ENCODE results near the gene WNT4.

Gene WNT4

DNA sequence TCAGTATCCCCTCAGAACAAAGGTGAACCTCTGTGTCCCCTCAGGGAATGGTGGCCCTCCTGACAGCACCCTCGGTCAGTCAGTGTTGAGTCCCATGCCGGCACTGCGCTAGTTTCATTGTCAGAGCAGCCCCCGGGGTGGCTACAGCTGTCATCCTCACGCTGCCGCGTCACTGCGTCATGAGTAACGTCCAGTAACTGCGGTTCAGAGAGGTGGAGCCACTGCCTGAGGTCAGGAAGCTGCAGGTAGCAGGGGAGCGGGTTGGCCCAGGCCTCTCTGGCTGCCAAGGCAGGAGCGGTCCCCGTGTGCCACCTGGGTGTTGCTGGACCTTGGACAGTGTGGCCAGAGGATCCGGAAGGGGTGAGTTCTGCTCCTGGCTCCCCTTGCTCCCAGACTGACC is 20.2 kb upstream of the WNT4 start:
- no peak for DNase-seq

GRCh38 chr1:22159891-22160290 is 17.0 kb upstream of the WNT4 start:
- DNase-seq = no peak

- DNase-seq = no peak
Measured at GRCh38 chr1:22158654-22159053, 15.8 kb upstream of the WNT4 start.

DNA sequence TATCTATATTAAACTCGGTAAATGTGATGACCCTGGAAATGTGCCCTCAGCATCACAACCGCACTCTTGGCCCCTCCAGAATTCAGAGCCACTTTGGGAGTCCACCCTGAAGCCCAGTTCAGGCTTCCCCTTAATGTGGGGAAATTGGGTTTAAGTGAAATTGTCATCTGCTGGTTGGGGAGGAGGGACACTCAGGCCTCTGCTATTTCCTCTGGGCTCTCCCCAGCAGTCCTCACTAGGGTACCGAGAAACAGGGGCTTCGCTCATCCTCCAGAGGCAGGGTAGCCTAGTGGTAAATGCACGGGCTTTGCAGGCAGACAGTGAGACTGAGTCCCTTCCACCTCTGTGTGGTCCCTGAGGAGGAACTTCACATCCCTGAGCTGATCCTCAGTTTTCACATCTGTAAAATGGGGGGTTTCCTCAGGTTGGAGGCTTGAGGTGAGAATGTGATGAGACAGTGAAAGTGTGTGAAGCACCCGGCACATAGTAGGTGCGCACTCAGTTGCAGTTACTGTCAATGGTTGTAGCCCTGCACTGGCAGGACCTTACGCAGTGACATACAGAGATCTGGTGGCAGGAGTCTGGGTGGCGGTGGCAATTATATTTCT is 14.6 kb upstream of the WNT4 start:
- DNase-seq = no peak

DNA sequence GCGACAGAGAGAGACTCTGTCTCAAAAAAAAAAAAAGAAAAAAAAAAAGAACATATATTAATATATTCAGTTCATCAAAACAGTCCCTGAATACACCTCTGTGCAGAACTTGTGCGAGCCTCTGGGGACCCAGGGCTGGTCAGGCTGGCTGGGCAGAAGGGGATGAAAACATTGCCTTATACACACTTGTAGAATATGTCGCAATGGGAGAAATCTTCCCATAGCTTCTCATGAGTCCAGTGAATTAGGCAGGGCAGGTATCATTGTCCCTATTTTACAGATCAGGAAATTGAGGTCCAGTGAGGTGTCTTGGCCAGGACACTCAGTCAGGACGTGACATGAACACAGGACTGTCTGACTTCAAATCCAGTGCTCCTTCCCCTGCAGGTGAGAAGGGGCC is 12.6 kb upstream of the WNT4 start:
- DNase-seq = no peak

GRCh38 chr1:22154626-22155025 is 11.7 kb upstream of the WNT4 start:
- peak; percentile 27 for DNase-seq

- no peak for DNase-seq
Measured at GRCh38 chr1:22153660-22154437, 11.0 kb upstream of the WNT4 start.

DNA sequence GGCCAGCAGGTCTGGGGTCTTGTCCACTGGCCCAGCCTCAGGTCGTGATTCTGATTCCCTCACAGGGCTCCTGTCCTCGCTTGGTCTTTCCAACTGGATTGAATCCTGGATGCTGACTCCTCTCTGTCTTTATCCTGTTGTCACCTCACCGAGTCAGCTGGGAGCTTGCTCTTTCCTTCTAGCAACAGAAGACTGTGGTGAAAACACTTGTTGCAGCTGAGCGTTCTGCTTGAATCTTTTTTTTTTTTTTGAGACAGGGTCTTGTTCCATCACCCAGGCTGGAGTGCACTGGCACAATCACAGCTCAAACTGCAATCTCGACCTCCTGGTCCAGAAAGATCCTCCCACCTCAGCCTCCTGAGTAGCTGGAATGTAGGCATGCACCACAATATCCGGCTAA is 8.0 kb upstream of the WNT4 start:
- no peak for DNase-seq

DNA sequence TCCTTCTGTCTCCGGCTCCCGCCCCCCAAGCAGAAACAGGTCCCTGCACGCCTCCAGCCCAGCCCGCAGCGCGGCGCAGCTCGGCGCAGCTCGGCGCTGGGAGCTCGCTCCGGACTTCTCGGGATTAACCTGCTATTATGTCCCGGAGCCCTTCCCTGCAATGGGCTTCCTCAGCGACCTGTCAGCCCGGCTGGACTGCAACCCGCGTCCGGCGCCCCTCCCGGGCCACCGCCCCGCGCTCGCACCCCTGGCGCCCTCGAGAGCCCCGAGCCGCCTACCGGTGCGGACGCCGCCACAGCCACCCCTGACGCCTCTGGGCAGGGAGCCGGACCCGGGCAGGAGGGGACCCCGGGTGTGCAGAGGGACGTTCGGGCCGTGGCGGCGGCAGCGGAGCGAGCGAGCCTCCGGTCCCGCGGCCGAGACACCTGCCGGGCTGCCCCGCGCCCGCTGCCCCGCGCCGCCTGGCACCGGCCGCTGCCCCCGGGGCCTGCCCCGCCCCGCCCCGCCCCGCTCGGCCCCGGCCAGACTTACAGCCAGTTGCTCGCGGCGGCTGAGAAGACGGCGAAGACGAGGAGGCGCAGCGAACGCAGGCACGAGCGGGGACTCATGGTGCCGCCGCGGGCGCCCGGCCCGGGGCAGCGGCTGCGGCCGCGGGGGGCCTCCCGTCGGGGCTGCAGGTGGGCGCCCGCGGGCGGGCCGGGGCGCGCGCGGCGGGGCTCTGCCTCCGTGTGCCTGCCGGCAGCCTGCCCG is 407 bp downstream of the WNT4 start:
- DNase-seq = peak; percentile 59

- DNase-seq = peak; percentile 58
Measured at GRCh38 chr1:22141554-22142314, 1.2 kb downstream of the WNT4 start.

DNA sequence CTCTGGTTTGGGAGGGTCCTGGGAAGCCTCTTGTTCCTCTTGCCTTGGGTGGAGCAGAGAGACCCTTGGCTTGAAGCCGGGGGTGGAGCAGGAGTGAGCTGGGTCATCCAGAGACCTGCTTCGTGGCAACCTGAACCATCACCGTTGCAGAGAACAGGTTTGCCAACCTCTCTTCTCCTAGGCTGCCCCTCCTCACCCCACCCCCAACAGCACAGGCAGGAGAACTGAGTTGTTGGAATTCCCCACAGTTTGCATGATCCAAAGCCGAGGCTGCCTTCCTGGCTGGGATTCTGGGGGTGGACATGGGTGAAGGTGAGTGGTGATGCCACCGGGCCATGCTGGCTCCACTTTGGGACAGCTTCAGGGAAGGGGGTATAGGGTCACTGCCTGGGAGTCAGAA is 2.2 kb downstream of the WNT4 start:
- no peak for DNase-seq

- peak; percentile 28 for DNase-seq
Measured at GRCh38 chr1:22139817-22140216, 3.1 kb downstream of the WNT4 start.

GRCh38 chr1:22139066-22139594 is 3.8 kb downstream of the WNT4 start:
- no peak for DNase-seq

- DNase-seq = no peak
Measured at GRCh38 chr1:22137004-22137720, 5.7 kb downstream of the WNT4 start.

GRCh38 chr1:22133931-22134324 is 9.0 kb downstream of the WNT4 start:
- DNase-seq = no peak

- peak; percentile 28 for DNase-seq
Measured at GRCh38 chr1:22133247-22133930, 9.5 kb downstream of the WNT4 start.

DNA sequence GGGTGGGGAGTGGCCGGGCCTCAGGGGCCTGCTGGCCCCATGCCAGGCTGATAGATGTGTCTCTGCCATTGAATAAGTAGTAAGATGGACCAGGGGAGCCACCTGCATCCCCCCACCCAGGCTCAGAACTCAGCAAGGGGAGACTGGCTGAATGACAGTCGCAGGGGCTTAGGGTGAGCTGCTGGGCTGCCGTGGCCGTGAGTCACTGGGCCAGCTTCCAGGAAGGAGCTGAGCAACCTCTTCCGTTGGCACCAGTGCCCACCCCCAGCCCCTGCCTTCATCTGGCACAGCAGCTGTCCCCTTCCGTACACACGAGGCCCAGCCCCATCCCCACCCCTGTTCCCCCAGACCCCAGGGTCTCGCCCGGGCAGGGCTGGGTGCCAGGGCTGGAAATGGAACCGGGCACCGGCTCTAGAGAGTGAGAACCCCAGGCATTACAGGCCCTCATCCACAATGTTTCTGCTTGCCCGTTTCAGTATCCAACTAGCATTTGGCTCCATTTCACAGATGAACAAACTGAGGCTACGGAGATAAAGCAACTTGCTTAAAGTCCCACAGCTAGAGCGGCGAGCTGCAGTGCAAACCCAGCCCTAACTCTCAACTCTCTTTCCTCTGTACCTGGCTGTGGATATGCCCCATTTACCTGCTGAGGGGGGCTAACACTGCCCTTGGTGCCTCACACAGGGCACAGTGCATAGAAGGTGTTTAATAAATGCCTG is 10.2 kb downstream of the WNT4 start:
- no peak for DNase-seq

GRCh38 chr1:22131875-22132486 is 10.9 kb downstream of the WNT4 start:
- peak; percentile 85 for DNase-seq

- no peak for DNase-seq
Measured at GRCh38 chr1:22131062-22131461, 11.8 kb downstream of the WNT4 start.

DNA sequence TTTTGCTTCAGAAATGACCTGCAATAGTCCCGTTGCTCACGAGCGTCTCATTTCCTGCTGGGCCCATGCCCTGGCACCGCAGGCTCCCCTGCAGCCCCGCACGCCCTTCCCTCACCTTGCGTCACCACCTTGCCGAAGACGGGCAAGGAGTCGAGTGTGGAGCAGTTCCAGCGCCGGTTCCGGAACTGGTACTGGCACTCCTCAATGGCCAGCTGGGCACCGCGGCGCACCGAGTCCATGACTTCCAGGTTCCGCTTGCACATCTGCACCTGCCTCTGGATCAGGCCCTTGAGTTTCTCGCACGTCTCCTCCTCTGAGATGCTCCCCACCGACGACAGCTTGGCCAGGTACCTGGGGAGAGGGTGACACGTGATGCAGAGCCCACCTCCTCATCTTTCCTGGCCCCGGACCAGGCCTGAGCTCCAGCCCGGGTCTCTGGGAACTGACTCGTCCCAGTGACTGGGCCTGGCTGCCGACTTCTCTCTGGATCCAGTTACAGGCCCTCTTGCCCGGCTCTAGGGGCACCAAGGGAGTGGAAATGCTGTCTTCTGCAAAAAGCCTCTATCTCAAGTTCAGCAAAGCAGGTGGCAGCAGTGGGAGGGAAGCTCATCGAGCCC is 13.3 kb downstream of the WNT4 start:
- no peak for DNase-seq
